Nephron progenitor cell (in vitro differentiated cells): ENCODE measurements around the gene NOX3.

ENCODE experiments used
- DNase-seq: peaks from one replicate; pipeline ENCODE4 v3.0.0; 2021
- H3K27ac Mint-ChIP-seq: 2 replicates; pipeline ENCODE4 v1.8.0; 2021; ENCODE audit warnings: mild to moderate bottlenecking, moderate library complexity, mixed read lengths
- H3K27me3 Mint-ChIP-seq: 2 replicates; pipeline ENCODE4 v1.8.0; 2021; ENCODE audit warnings: mild to moderate bottlenecking, low read depth, mixed read lengths; ENCODE audit not compliant: poor library complexity
- H3K36me3 Mint-ChIP-seq: 2 replicates; pipeline ENCODE4 v1.8.0; 2021; ENCODE audit warnings: low read depth, mixed read lengths
- H3K4me1 Mint-ChIP-seq: 2 replicates; pipeline ENCODE4 v1.8.0; 2021; ENCODE audit warnings: mixed read lengths
- H3K4me3 Mint-ChIP-seq: 2 replicates; pipeline ENCODE4 v1.8.0; 2021; ENCODE audit warnings: mild to moderate bottlenecking, moderate library complexity, mixed read lengths
- H3K9me3 Mint-ChIP-seq: 2 replicates; pipeline ENCODE4 v1.8.0; 2021; ENCODE audit warnings: mild to moderate bottlenecking, moderate library complexity, mixed read lengths
- CTCF ChIP-seq: fragments of 200-600 bp; sonication (generic); IDR thresholded peaks from 2 replicates; pipeline ENCODE4 v1.5.0; 2021; ENCODE audit warnings: antibody characterized with exemption

The NOX3 gene

DNA sequence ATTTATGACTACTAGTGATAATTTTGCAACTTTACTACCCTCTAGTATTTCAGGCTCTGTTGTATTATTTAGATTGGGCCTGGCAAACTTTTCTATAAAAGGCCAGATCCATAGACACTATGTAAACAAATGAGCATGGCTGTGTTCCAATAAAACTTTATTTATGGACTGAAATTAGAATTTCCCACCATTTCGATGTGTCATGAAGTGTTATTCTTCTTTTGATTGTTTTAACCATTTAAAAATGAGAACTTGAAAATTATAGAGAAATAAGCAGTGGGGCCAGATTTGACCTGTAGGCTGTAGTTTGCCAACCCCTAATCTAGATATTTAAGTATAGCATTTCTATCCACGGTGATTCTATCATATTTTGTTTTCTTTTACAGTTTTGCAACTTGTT, 79.8 kb downstream of the NOX3 start:
- Mint-ChIP-seq H3K27me3 (peaks cover 6% of the 10 kb centered on the region), H3K4me3 (no peak overlapping the region), H3K36me3 (no peaks in the 10 kb centered on the region), H3K4me1 (no peaks in the 10 kb centered on the region), H3K27ac (no peak overlapping the region), H3K9me3 (no peaks in the 10 kb centered on the region)
- no peak for DNase-seq
- no peak for TF ChIP-seq CTCF

- no peak for TF ChIP-seq CTCF
- DNase-seq, result no peak
- H3K4me3 Mint-ChIP-seq, result no peak overlapping the region
- H3K9me3 Mint-ChIP-seq, result no peaks in the 10 kb centered on the region
- peaks cover 6% of the 10 kb centered on the region for H3K27me3 Mint-ChIP-seq
- H3K36me3 Mint-ChIP-seq, result no peaks in the 10 kb centered on the region
- no peaks in the 10 kb centered on the region for H3K4me1 Mint-ChIP-seq
- no peak overlapping the region for H3K27ac Mint-ChIP-seq
Measured at GRCh38 chr6:155374681-155375080, 81.0 kb downstream of the NOX3 start.

- Mint-ChIP-seq H3K27me3 (peaks cover 6% of the 10 kb centered on the region), H3K4me3 (no peak overlapping the region), H3K9me3 (no peaks in the 10 kb centered on the region), H3K36me3 (no peaks in the 10 kb centered on the region), H3K27ac (no peak overlapping the region), H3K4me1 (no peaks in the 10 kb centered on the region)
- no peak for DNase-seq
- no peak for TF ChIP-seq CTCF
Measured at GRCh38 chr6:155373276-155373675, 82.4 kb downstream of the NOX3 start.

DNA sequence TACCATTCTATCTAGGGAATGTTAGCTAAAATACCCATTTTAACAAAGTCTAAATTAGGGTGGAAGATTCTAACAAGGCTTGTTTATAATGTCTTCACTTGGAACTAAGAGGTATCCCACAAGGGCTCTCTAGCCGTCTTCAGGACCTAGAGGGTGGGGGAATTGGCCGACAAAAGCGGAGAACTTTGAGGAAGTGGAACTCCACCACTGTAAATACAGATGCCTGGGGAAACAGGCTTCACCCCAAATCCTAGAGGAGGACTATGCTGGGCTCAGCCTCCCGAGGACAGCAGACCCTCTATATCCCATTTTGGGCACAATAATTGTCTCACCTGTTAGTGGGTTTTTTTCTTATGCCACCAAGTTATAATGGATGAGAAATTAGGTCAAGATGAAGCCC, 83.4 kb downstream of the NOX3 start:
- Mint-ChIP-seq H3K9me3 (no peaks in the 10 kb centered on the region), H3K27ac (no peak overlapping the region), H3K36me3 (no peaks in the 10 kb centered on the region), H3K4me3 (no peak overlapping the region), H3K27me3 (peaks cover 6% of the 10 kb centered on the region), H3K4me1 (no peaks in the 10 kb centered on the region)
- no peak for DNase-seq
- TF ChIP-seq CTCF, result no peak

GRCh38 chr6:155371230-155371629, 84.4 kb downstream of the NOX3 start:
- Mint-ChIP-seq H3K9me3 (no peaks in the 10 kb centered on the region), H3K4me1 (no peaks in the 10 kb centered on the region), H3K27ac (peak overlapping the region; percentile 18), H3K36me3 (no peaks in the 10 kb centered on the region), H3K27me3 (peaks cover 6% of the 10 kb centered on the region), H3K4me3 (no peak overlapping the region)
- no peak for TF ChIP-seq CTCF
- no peak for DNase-seq

- peaks cover 28% of the 10 kb centered on the region for H3K9me3 Mint-ChIP-seq
- H3K4me1 Mint-ChIP-seq, result no peaks in the 10 kb centered on the region
- H3K27ac Mint-ChIP-seq, result no peak overlapping the region
- no peaks in the 10 kb centered on the region for H3K27me3 Mint-ChIP-seq
- no peak for DNase-seq
- no peak for TF ChIP-seq CTCF
- H3K36me3 Mint-ChIP-seq, result peaks cover 6% of the 10 kb centered on the region
- H3K4me3 Mint-ChIP-seq, result no peak overlapping the region
Measured at GRCh38 chr6:155366325-155366724, 89.3 kb downstream of the NOX3 start.
